ENCODE results near the gene PLXDC2.

The PLXDC2 gene

DNA sequence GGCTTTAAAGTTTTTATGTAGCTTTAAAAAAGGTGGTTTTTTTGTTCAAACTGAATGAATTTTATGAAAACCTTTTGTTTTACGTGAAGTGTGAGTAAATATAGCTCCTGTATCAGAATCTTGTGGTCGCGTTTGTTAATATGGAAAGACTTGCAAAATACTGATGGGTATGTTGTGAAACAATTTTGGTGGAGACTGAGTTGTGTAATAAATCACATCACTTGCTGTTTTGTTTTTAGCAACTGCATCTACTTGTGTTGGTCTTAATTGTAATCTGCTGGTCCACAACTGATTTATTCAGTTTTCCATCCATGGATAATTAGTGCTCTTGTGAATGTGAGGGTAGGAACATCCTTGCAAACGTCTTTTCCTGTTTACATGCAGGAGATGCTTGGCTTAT lies 10.5 kb downstream of the PLXDC2 start:
- Histone ChIP-seq H3K4me3 (ENCODE audit: severe bottlenecking) (no peak overlapping the region), H3K4me1 (ENCODE audit: insufficient read depth, poor library complexity, severe bottlenecking) (no peaks in the 10 kb centered on the region), H3K27me3 (ENCODE audit: insufficient read depth, poor library complexity, severe bottlenecking) (no peaks in the 10 kb centered on the region), H3K9me3 (ENCODE audit: severe bottlenecking) (no peaks in the 10 kb centered on the region), H3K36me3 (ENCODE audit: low read depth) (no peaks in the 10 kb centered on the region), H3K27ac (ENCODE audit: poor library complexity, severe bottlenecking) (no peak overlapping the region)
- ATAC-seq (ENCODE audit: low read depth): no peak
- no peak for DNase-seq (ENCODE audit: low spot score)
- TF ChIP-seq, protein P1, sequence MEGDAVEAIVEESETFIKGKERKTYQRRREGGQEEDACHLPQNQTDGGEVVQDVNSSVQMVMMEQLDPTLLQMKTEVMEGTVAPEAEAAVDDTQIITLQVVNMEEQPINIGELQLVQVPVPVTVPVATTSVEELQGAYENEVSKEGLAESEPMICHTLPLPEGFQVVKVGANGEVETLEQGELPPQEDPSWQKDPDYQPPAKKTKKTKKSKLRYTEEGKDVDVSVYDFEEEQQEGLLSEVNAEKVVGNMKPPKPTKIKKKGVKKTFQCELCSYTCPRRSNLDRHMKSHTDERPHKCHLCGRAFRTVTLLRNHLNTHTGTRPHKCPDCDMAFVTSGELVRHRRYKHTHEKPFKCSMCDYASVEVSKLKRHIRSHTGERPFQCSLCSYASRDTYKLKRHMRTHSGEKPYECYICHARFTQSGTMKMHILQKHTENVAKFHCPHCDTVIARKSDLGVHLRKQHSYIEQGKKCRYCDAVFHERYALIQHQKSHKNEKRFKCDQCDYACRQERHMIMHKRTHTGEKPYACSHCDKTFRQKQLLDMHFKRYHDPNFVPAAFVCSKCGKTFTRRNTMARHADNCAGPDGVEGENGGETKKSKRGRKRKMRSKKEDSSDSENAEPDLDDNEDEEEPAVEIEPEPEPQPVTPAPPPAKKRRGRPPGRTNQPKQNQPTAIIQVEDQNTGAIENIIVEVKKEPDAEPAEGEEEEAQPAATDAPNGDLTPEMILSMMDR (IDR thresholded peaks at IDR 0.05; ENCODE audit: poor library complexity, severe bottlenecking): no peak

GRCh38 chr10:19828278-19829049 lies 12.2 kb downstream of the PLXDC2 start:
- Histone ChIP-seq H3K4me1 (ENCODE audit: insufficient read depth, poor library complexity, severe bottlenecking) (peaks cover 10% of the 10 kb centered on the region), H3K36me3 (ENCODE audit: low read depth) (no peaks in the 10 kb centered on the region), H3K4me3 (ENCODE audit: severe bottlenecking) (no peak overlapping the region), H3K9me3 (ENCODE audit: severe bottlenecking) (no peaks in the 10 kb centered on the region), H3K27ac (ENCODE audit: poor library complexity, severe bottlenecking) (no peak overlapping the region), H3K27me3 (ENCODE audit: insufficient read depth, poor library complexity, severe bottlenecking) (no peaks in the 10 kb centered on the region)
- DNase-seq (ENCODE audit: low spot score) (no peak), ATAC-seq (ENCODE audit: low read depth) (no peak)
- TF ChIP-seq, protein P1 (IDR thresholded peaks at IDR 0.05; ENCODE audit: poor library complexity, severe bottlenecking): no peak

- H3K27me3 ChIP-seq (ENCODE audit: insufficient read depth, poor library complexity, severe bottlenecking): no peaks in the 10 kb centered on the region
- TF ChIP-seq, protein P1 (IDR thresholded peaks at IDR 0.05; ENCODE audit: poor library complexity, severe bottlenecking): no peak
- no peak for DNase-seq (ENCODE audit: low spot score)
- peak overlapping the region; percentile 76 for H3K27ac ChIP-seq (ENCODE audit: poor library complexity, severe bottlenecking)
- no peaks in the 10 kb centered on the region for H3K36me3 ChIP-seq (ENCODE audit: low read depth)
- ATAC-seq (ENCODE audit: low read depth): peak; percentile 29; the same call in 2 of the 3 replicates
- no peaks in the 10 kb centered on the region for H3K9me3 ChIP-seq (ENCODE audit: severe bottlenecking)
- H3K4me3 ChIP-seq (ENCODE audit: severe bottlenecking): no peak overlapping the region
- H3K4me1 ChIP-seq (ENCODE audit: insufficient read depth, poor library complexity, severe bottlenecking): peaks cover 13% of the 10 kb centered on the region
These were observed 16.5 kb downstream of the PLXDC2 start for GRCh38 chr10:19832699-19833098.

- DNase-seq (ENCODE audit: low spot score) (peak; percentile 78), ATAC-seq (ENCODE audit: low read depth) (peak; percentile 98)
- no peaks in the 10 kb centered on the region for H3K36me3 ChIP-seq (ENCODE audit: low read depth)
- H3K9me3 ChIP-seq (ENCODE audit: severe bottlenecking): no peaks in the 10 kb centered on the region
- TF ChIP-seq, protein P1 (IDR thresholded peaks at IDR 0.05; ENCODE audit: poor library complexity, severe bottlenecking): no peak
- no peaks in the 10 kb centered on the region for H3K27me3 ChIP-seq (ENCODE audit: insufficient read depth, poor library complexity, severe bottlenecking)
- peaks cover 13% of the 10 kb centered on the region for H3K4me1 ChIP-seq (ENCODE audit: insufficient read depth, poor library complexity, severe bottlenecking)
- H3K4me3 ChIP-seq (ENCODE audit: severe bottlenecking): no peak overlapping the region
- peak overlapping the region; percentile 76 for H3K27ac ChIP-seq (ENCODE audit: poor library complexity, severe bottlenecking)
These were observed 17.1 kb downstream of the PLXDC2 start for GRCh38 chr10:19833170-19833824.

DNA sequence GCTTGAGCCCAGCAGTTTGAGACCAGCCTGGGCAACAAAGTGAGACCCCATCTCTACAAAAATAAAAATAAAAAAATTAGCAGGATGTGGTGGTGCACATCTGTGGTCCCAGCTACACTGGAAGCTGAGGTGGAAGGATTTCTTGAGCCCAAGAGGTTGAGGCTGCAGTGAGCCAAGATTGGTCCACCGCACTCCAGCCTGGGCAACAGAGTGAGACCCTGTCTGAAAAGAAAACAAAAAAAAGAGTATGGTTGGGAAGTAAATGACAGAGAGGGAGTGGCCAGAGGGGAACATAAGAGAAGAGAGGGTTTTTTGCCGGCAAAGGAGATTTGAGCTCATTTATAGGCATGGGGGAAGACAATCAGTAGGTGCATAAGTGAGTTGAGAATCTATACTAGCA lies 19.7 kb downstream of the PLXDC2 start:
- no peaks in the 10 kb centered on the region for H3K27me3 ChIP-seq (ENCODE audit: insufficient read depth, poor library complexity, severe bottlenecking)
- no peak overlapping the region for H3K27ac ChIP-seq (ENCODE audit: poor library complexity, severe bottlenecking)
- TF ChIP-seq, protein P1 (IDR thresholded peaks at IDR 0.05; ENCODE audit: poor library complexity, severe bottlenecking): no peak
- H3K36me3 ChIP-seq (ENCODE audit: low read depth): no peaks in the 10 kb centered on the region
- ATAC-seq (ENCODE audit: low read depth) (no peak), DNase-seq (ENCODE audit: low spot score) (no peak)
- no peaks in the 10 kb centered on the region for H3K9me3 ChIP-seq (ENCODE audit: severe bottlenecking)
- no peak overlapping the region for H3K4me3 ChIP-seq (ENCODE audit: severe bottlenecking)
- H3K4me1 ChIP-seq (ENCODE audit: insufficient read depth, poor library complexity, severe bottlenecking): peaks cover 13% of the 10 kb centered on the region

All from RWPE2 (cell line).